GM12878 (cell line): ENCODE results near the gene GRK5.

Experiments used
- CEBPZ ChIP-seq: fragments of 150-350 bp; IDR thresholded peaks from 2 replicates; pipeline ENCODE4 v1.6.1; 2016; ENCODE audit warnings: low read depth, low read length
- CTCF ChIP-seq, 3 experiments: IDR thresholded peaks in 2 of 3; conservative IDR thresholded peaks in 1 of 3; 2 replicates each; pipeline ENCODE4 v1.5.1; 2011; ENCODE audit warnings: low read depth in 3 of 3, low read length in 3 of 3, mild to moderate bottlenecking in 3 of 3, control low read depth in 2 of 3, moderate library complexity in 2 of 3, inconsistent platforms in 1 of 3, mixed read lengths in 1 of 3; ENCODE audit not compliant: control insufficient read depth in 2 of 3, insufficient read depth in 1 of 3; ENCODE audit errors: extremely low read depth in 1 of 3
- EP300 ChIP-seq, 2 experiments: fragments of 150-350 bp in 1 of 2; IDR thresholded peaks; 2 replicates each; pipeline ENCODE4 v1.6.1; 2011 to 2012; ENCODE audit warnings: low read depth in 2 of 2, low read length in 2 of 2, borderline replicate concordance in 1 of 2, improper control_type of control experiment in 1 of 2, inconsistent platforms in 1 of 2; ENCODE audit not compliant: control insufficient read depth in 1 of 2
- GABPA ChIP-seq: IDR thresholded peaks from 2 replicates; pipeline ENCODE4 v1.6.1; 2014; ENCODE audit warnings: antibody characterized with exemption, low read depth, mild to moderate bottlenecking, inconsistent platforms
- MAX ChIP-seq: IDR thresholded peaks from 2 replicates; pipeline ENCODE4 v1.6.1; 2012; ENCODE audit warnings: low read depth, low read length, improper control_type of control experiment
- PKNOX1 ChIP-seq: fragments of 450-650 bp; IDR thresholded peaks from 2 replicates; pipeline ENCODE4 v1.6.1; 2016; ENCODE audit warnings: mild to moderate bottlenecking
- POLR2A ChIP-seq: IDR thresholded peaks from 2 replicates; pipeline ENCODE4 v1.6.1; 2011; ENCODE audit warnings: low read depth, mild to moderate bottlenecking, low read length
- RFX5 ChIP-seq: IDR thresholded peaks from 2 replicates; pipeline ENCODE4 v1.6.1; 2011; ENCODE audit warnings: low read depth, low read length, improper control_type of control experiment
- STAT1 ChIP-seq: fragments of 450-650 bp; conservative IDR thresholded peaks from 2 replicates; pipeline ENCODE4 v1.6.1; 2014; ENCODE audit warnings: antibody characterized with exemption, mild to moderate bottlenecking
- TAF1 ChIP-seq: IDR thresholded peaks from 2 replicates; pipeline ENCODE4 v1.6.1; 2011; ENCODE audit warnings: mild to moderate bottlenecking, low read depth, low read length, borderline replicate concordance
- USF2 ChIP-seq: IDR thresholded peaks from 2 replicates; pipeline ENCODE4 v1.6.1; 2011; ENCODE audit warnings: low read depth, low read length, improper control_type of control experiment, borderline replicate concordance
- ZNF384 ChIP-seq: IDR thresholded peaks from 2 replicates; pipeline ENCODE4 v1.6.1; 2012; ENCODE audit warnings: low read depth, mild to moderate bottlenecking, low read length, improper control_type of control experiment, borderline replicate concordance
- ZSCAN29 ChIP-seq: fragments of 450-650 bp; IDR thresholded peaks from 2 replicates; pipeline ENCODE4 v1.6.1; 2017; ENCODE audit warnings: mild to moderate bottlenecking, moderate library complexity
- ZZZ3 ChIP-seq: IDR thresholded peaks from 2 replicates; pipeline ENCODE4 v1.6.1; 2011; ENCODE audit warnings: low read depth; ENCODE audit not compliant: control insufficient read depth, insufficient read length

GRCh38 chr10:119478811-119479341 is 271.5 kb downstream of the GRK5 start:
- TF ChIP-seq ZZZ3 = no peak
- TF ChIP-seq RFX5 = no peak
- no peak for TF ChIP-seq MAX
- TF ChIP-seq GABPA = no peak
- TF ChIP-seq ZSCAN29 = no peak
- no peak for TF ChIP-seq POLR2A
- no peak for TF ChIP-seq PKNOX1
- TF ChIP-seq ZNF384 = 0 out of 2 replicates have a peak, but pooled peaks have one; percentile 2
- no peak for TF ChIP-seq CEBPZ
- TF ChIP-seq TAF1 = no peak
- TF ChIP-seq EP300 (IDR thresholded peaks at IDR 0.05; ENCODE audit: borderline replicate concordance in 1 of 2, control insufficient read depth in 1 of 2, low read depth in 2 of 2, low read length in 2 of 2) = no peak
- no peak for TF ChIP-seq USF2
- no peak for TF ChIP-seq STAT1
- no peak for TF ChIP-seq CTCF (IDR thresholded peaks at IDR 0.05 in 2 of 3, conservative IDR thresholded peaks at IDR 0.05 in 1 of 3; ENCODE audit: control insufficient read depth in 2 of 3, extremely low read depth in 1 of 3, insufficient read depth in 1 of 3, low read depth in 3 of 3, low read length in 3 of 3)
